ENCODE data around the gene TMEM87A. TPM values are rescaled to one million over a fixed set of nuclear protein-coding genes. Genes with fewer than 3 reads are reported as not detected.

TMEM87A gene
- total and polyA plus RNA-seq, 2 of the 8 experiments (the other 6 are each of a cell fraction or from before 2014, with no cell fraction given), result 15.2 to 33.1 TPM

DNA sequence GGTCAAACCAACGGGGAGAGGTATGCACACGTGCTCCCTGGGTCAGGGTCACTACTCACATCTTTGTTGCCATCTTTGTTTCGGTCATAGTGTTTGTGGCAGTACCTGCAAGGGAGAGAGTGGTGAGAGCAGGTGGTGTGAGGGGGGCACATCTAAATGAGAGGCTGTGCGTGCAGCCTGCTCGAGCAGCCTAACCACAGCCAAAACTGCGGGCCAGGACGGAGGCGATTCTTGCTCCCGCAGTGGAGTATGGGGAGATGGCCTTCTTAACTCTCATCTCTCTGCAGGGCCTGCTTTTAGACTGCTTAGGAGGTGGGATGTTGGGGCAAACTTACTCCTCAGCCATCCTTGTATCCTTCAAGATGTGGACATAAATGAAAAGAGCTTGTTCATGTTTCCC lies 109.9 kb downstream of the TMEM87A start:
- no peaks in the 10 kb centered on the region for H3K23me2 ChIP-seq (ENCODE audit: low read depth, low read length)
- no peak overlapping the region for H3K27ac ChIP-seq (ENCODE audit: low read depth, low read length)
- no peaks in the 10 kb centered on the region for H3K79me1 ChIP-seq (ENCODE audit: low read depth, low read length)
- no peak overlapping the region for H2BK15ac ChIP-seq (ENCODE audit: low read length)
- H3K14ac ChIP-seq (ENCODE audit: insufficient read length), result no peak overlapping the region
- H3K36me3 ChIP-seq (ENCODE audit: control insufficient read depth in 2 of 4, insufficient read depth in 4 of 4, low read length in 3 of 4), result peaks cover 24 to 80% (median 49%) of the 10 kb centered on the region in 4 experiments
- H4K5ac ChIP-seq (ENCODE audit: insufficient read length, low read depth, low read length), result no peak overlapping the region
- no peaks in the 10 kb centered on the region for H3K27me3 ChIP-seq (replicated peaks in 1 of 4; ENCODE audit: control insufficient read depth in 3 of 4, extremely low read depth in 1 of 4, insufficient read depth in 3 of 4, low read length in 3 of 4)
- FAIRE-seq (no peak), DNase-seq (ENCODE audit: low read depth in 1 of 2, low spot score in 2 of 2) (no peak)
- H3K18ac ChIP-seq (ENCODE audit: extremely low read depth, low read length), result no peak overlapping the region
- H4K20me1 ChIP-seq (replicated peaks in 1 of 2; ENCODE audit: control insufficient read depth in 1 of 2, insufficient read depth in 2 of 2, low read length in 2 of 2), result peaks cover 0 to 3% of the 10 kb centered on the region in 2 experiments
- no peak overlapping the region for H3K56ac ChIP-seq (replicated peaks; ENCODE audit: insufficient read length, low read depth, low read length)
- no peaks in the 10 kb centered on the region for H3K79me2 ChIP-seq (ENCODE audit: control insufficient read depth in 1 of 2, insufficient read depth in 2 of 2, low read length in 2 of 2)
- H3K4me1 ChIP-seq (replicated peaks in 1 of 4; ENCODE audit: control insufficient read depth in 3 of 4, insufficient read depth in 4 of 4, low read length in 3 of 4), result no peaks in the 10 kb centered on the region
- no peak overlapping the region for H2AFZ ChIP-seq (ENCODE audit: low read length)
- no peak overlapping the region for H3K23ac ChIP-seq (ENCODE audit: insufficient read length)
- H4K91ac ChIP-seq (replicated peaks; ENCODE audit: insufficient read length, low read length), result no peak overlapping the region
- no peak overlapping the region for H3K4me2 ChIP-seq (ENCODE audit: insufficient read depth in 1 of 2, low read depth in 2 of 2, low read length in 2 of 2)
- no peak overlapping the region for H2BK5ac ChIP-seq (ENCODE audit: low read depth, low read length)
- no peaks in the 10 kb centered on the region for H3K9me3 ChIP-seq (ENCODE audit: insufficient read depth in 2 of 2, low read depth in 1 of 2, low read length in 1 of 2)
- no peak overlapping the region for H3K9ac ChIP-seq (replicated peaks in 1 of 4; ENCODE audit: extremely low read depth in 1 of 4, low read depth in 3 of 4, low read length in 3 of 4)
- no peak overlapping the region for H2AK5ac ChIP-seq (ENCODE audit: low read depth, low read length)
- H2BK20ac ChIP-seq (ENCODE audit: low read length), result no peak overlapping the region
- ChIA-PET CTCF (ENCODE audit: partially characterized antibody) (interaction anchor here (1.8 kb wide), 1 partner anchor 8 kb away, joined by 5 read pairs; no protein-coding TSS in a partner anchor), POLR2A (ENCODE audit: partially characterized antibody) (no interaction called here)
- H3K4ac ChIP-seq (replicated peaks; ENCODE audit: insufficient read length, low read depth, low read length), result no peak overlapping the region
- no peak overlapping the region for H4K8ac ChIP-seq (ENCODE audit: extremely low read depth, insufficient read depth, low read length)
- 96% methylated on average over 9 of the region's 9 CpGs; no CpG with 5 or more reads in 1 of the 2 experiments for WGBS, 2 experiments (ENCODE audit: extremely low coverage in 1 of 2, insufficient coverage in 1 of 2, insufficient read length in 1 of 2, insufficient replicate concordance in 2 of 2, low coverage in 1 of 2, low lambda C conversion rate in 2 of 2, missing lambda C conversion rate in 1 of 2)
- H2BK12ac ChIP-seq (ENCODE audit: low read depth, low read length), result no peak overlapping the region
- no peak overlapping the region for H3K4me3 ChIP-seq (ENCODE audit: extremely low read depth in 1 of 4, insufficient read depth in 2 of 4, low read depth in 3 of 4, low read length in 4 of 4)
- H2BK120ac ChIP-seq (replicated peaks; ENCODE audit: low read depth, low read length), result no peak overlapping the region
- TF ChIP-seq GABPA (IDR thresholded peaks at IDR 0.05; ENCODE audit: borderline replicate concordance, insufficient read depth, low read length), result no peak
- TF ChIP-seq, protein P1, sequence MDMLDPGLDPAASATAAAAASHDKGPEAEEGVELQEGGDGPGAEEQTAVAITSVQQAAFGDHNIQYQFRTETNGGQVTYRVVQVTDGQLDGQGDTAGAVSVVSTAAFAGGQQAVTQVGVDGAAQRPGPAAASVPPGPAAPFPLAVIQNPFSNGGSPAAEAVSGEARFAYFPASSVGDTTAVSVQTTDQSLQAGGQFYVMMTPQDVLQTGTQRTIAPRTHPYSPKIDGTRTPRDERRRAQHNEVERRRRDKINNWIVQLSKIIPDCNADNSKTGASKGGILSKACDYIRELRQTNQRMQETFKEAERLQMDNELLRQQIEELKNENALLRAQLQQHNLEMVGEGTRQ (IDR thresholded peaks at IDR 0.05; ENCODE audit: low read length), result no peak
- TF ChIP-seq CHD1 (IDR thresholded peaks at IDR 0.05; ENCODE audit: low read depth, low read length), result no peak
- TF ChIP-seq POU5F1 (IDR thresholded peaks at IDR 0.05; ENCODE audit: low read depth, low read length), result no peak
- no peak for TF ChIP-seq HDAC2 (IDR thresholded peaks at IDR 0.05; ENCODE audit: borderline replicate concordance in 1 of 2, low read depth in 2 of 2, low read length in 2 of 2)
- no peak for TF ChIP-seq BACH1 (IDR thresholded peaks at IDR 0.05; ENCODE audit: low read length)
- TF ChIP-seq RAD21 (IDR thresholded peaks at IDR 0.05 in 1 of 2, conservative IDR thresholded peaks at IDR 0.05 in 1 of 2; ENCODE audit: low read depth in 2 of 2, low read length in 2 of 2), result no peak
- no peak for TF ChIP-seq KDM4A (IDR thresholded peaks at IDR 0.05; ENCODE audit: low read depth, low read length, severe bottlenecking)
- no peak for TF ChIP-seq SIRT6 (IDR thresholded peaks at IDR 0.05; ENCODE audit: low read length)
- no peak for TF ChIP-seq SAP30 (IDR thresholded peaks at IDR 0.05; ENCODE audit: insufficient read depth, insufficient replicate concordance, low read length)
- TF ChIP-seq, protein P2, sequence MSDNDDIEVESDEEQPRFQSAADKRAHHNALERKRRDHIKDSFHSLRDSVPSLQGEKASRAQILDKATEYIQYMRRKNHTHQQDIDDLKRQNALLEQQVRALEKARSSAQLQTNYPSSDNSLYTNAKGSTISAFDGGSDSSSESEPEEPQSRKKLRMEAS (IDR thresholded peaks at IDR 0.05), result no peak
- TF ChIP-seq NRF1 (IDR thresholded peaks at IDR 0.05; ENCODE audit: low read depth, low read length), result no peak
